HL-60 (cell line): ENCODE results near the gene RSPH6A.

ENCODE experiments used
- GABPA ChIP-seq: IDR thresholded peaks from 2 replicates; pipeline ENCODE4 v1.6.1; 2012; ENCODE audit warnings: low read depth
- POLR2AphosphoS5 ChIP-seq: IDR thresholded peaks from 2 replicates; pipeline ENCODE4 v1.6.1; 2012; ENCODE audit warnings: low read depth
- SPI1 ChIP-seq: IDR thresholded peaks from 2 replicates; pipeline ENCODE4 v1.6.1; 2012; ENCODE audit warnings: low read depth, mild to moderate bottlenecking, borderline replicate concordance
- TF ChIP-seq, protein P1 (sequence below): IDR thresholded peaks from one replicate; pipeline ENCODE4 v1.5.1; 2011; ENCODE audit warnings: low read length, control low read depth, inconsistent platforms; ENCODE audit not compliant: insufficient read depth

GRCh38 chr19:45820413-45821102 is 5.5 kb upstream of the RSPH6A start:
- TF ChIP-seq, protein P1, sequence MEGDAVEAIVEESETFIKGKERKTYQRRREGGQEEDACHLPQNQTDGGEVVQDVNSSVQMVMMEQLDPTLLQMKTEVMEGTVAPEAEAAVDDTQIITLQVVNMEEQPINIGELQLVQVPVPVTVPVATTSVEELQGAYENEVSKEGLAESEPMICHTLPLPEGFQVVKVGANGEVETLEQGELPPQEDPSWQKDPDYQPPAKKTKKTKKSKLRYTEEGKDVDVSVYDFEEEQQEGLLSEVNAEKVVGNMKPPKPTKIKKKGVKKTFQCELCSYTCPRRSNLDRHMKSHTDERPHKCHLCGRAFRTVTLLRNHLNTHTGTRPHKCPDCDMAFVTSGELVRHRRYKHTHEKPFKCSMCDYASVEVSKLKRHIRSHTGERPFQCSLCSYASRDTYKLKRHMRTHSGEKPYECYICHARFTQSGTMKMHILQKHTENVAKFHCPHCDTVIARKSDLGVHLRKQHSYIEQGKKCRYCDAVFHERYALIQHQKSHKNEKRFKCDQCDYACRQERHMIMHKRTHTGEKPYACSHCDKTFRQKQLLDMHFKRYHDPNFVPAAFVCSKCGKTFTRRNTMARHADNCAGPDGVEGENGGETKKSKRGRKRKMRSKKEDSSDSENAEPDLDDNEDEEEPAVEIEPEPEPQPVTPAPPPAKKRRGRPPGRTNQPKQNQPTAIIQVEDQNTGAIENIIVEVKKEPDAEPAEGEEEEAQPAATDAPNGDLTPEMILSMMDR, result no peak
- TF ChIP-seq GABPA, result no peak
- no peak for TF ChIP-seq POLR2AphosphoS5
- TF ChIP-seq SPI1, result no peak
